Neural progenitor cell (in vitro differentiated cells): ENCODE measurements around the gene WDR74.

Source experiments
- CTCF ChIP-seq: fragments of 200-600 bp; sonication (generic); IDR thresholded peaks from 2 replicates; pipeline ENCODE4 v1.5.1; 2017; ENCODE audit warnings: antibody characterized with exemption, mild to moderate bottlenecking
- EZH2 ChIP-seq: fragments of 200-600 bp; sonication (generic); IDR thresholded peaks from 2 replicates; pipeline ENCODE4 v1.6.1; 2017; ENCODE audit warnings: antibody characterized with exemption, mild to moderate bottlenecking, moderate library complexity
- EZH2phosphoT487 ChIP-seq: fragments of 200-600 bp; sonication (generic); IDR thresholded peaks from 2 replicates; pipeline ENCODE4 v1.6.1; 2017; ENCODE audit warnings: antibody characterized with exemption

- no peak for TF ChIP-seq CTCF
- no peak for TF ChIP-seq EZH2
- no peak for TF ChIP-seq EZH2phosphoT487
Measured at GRCh38 chr11:62857541-62857982, 18.2 kb upstream of the WDR74 start.
